ENCODE measurements around the gene NFE2.
"Not testable (repeated sequence)": the region's sequence is repeated elsewhere in the genome, so short reads cannot be mapped to it uniquely, and the experiment has no call there.

NFE2 gene

GRCh38 chr12:54330442-54330841 lies 29.6 kb upstream of the NFE2 start:
- WGBS (ENCODE audit: extremely low coverage, insufficient coverage, low lambda C conversion rate) = no CpG with 5 or more reads among the region's 3 CpGs

GRCh38 chr12:54329759-54330158 lies 28.9 kb upstream of the NFE2 start:
- no peak overlapping the region for H3K23ac ChIP-seq (ENCODE audit: low read length)
- peaks cover 5% of the 10 kb centered on the region for H3K79me2 ChIP-seq (ENCODE audit: control insufficient read depth, insufficient read depth, low read length)
- H2BK5ac ChIP-seq (ENCODE audit: low read length) = no peak overlapping the region
- DNase-seq = no peak
- peaks cover 9% of the 10 kb centered on the region for H3K4me1 ChIP-seq (ENCODE audit: control insufficient read depth, low read depth, low read length)
- H3K4me2 ChIP-seq (ENCODE audit: low read length) = no peak overlapping the region
- H3K27ac ChIP-seq (ENCODE audit: low read depth, low read length) = no peak overlapping the region
- H3K4ac ChIP-seq (ENCODE audit: low read depth, low read length) = no peak overlapping the region
- peak overlapping the region; percentile 22 for H3K9ac ChIP-seq (ENCODE audit: low read length)
- peak overlapping the region; percentile 22 for H3K56ac ChIP-seq (ENCODE audit: low read length)
- H2BK15ac ChIP-seq (replicated peaks; ENCODE audit: low read depth) = no peak overlapping the region
- no peak overlapping the region for H4K8ac ChIP-seq (ENCODE audit: low read depth, low read length)
- H3K79me1 ChIP-seq (ENCODE audit: low read length) = peaks cover 7% of the 10 kb centered on the region
- H2AK5ac ChIP-seq (ENCODE audit: low read length) = no peak overlapping the region
- no peaks in the 10 kb centered on the region for H3K36me3 ChIP-seq (ENCODE audit: control insufficient read depth, insufficient read depth, low read length)
- no CpG with 5 or more reads among the region's 5 CpGs for WGBS (ENCODE audit: extremely low coverage, insufficient coverage, low lambda C conversion rate)
- H4K5ac ChIP-seq (ENCODE audit: low read length) = no peak overlapping the region
- H3K27me3 ChIP-seq (ENCODE audit: insufficient read depth, low read length, poor library complexity) = no peaks in the 10 kb centered on the region
- H3K4me3 ChIP-seq (ENCODE audit: low read length) = no peak overlapping the region
- H3K18ac ChIP-seq (ENCODE audit: low read length) = no peak overlapping the region
- H2BK120ac ChIP-seq (ENCODE audit: low read depth, low read length) = no peak overlapping the region

More at GRCh38 chr12:54330442-54330841, 29.6 kb upstream of the NFE2 start:
- Histone ChIP-seq H3K56ac (ENCODE audit: low read length) (peak overlapping the region; percentile 70), H3K79me2 (ENCODE audit: control insufficient read depth, insufficient read depth, low read length) (peaks cover 2% of the 10 kb centered on the region), H3K9ac (ENCODE audit: low read length) (no peak overlapping the region), H3K18ac (ENCODE audit: low read length) (no peak overlapping the region), H3K27ac (ENCODE audit: low read depth, low read length) (no peak overlapping the region), H3K4me1 (ENCODE audit: control insufficient read depth, low read depth, low read length) (peaks cover 9% of the 10 kb centered on the region), H3K79me1 (ENCODE audit: low read length) (peaks cover 7% of the 10 kb centered on the region), H4K8ac (ENCODE audit: low read depth, low read length) (no peak overlapping the region), H2BK120ac (ENCODE audit: low read depth, low read length) (no peak overlapping the region), H3K27me3 (ENCODE audit: insufficient read depth, low read length, poor library complexity) (no peaks in the 10 kb centered on the region), H3K36me3 (ENCODE audit: control insufficient read depth, insufficient read depth, low read length) (no peaks in the 10 kb centered on the region), H3K4me2 (ENCODE audit: low read length) (no peak overlapping the region), H3K4me3 (ENCODE audit: low read length) (no peak overlapping the region), H3K23ac (ENCODE audit: low read length) (no peak overlapping the region), H2BK15ac (replicated peaks; ENCODE audit: low read depth) (no peak overlapping the region), H2AK5ac (ENCODE audit: low read length) (no peak overlapping the region), H2BK5ac (ENCODE audit: low read length) (no peak overlapping the region), H3K4ac (ENCODE audit: low read depth, low read length) (no peak overlapping the region), H4K5ac (ENCODE audit: low read length) (no peak overlapping the region)
- no peak for DNase-seq

- Histone ChIP-seq H2BK5ac (ENCODE audit: low read length) (no peak overlapping the region), H3K36me3 (ENCODE audit: control insufficient read depth, insufficient read depth, low read length) (no peaks in the 10 kb centered on the region), H3K18ac (ENCODE audit: low read length) (no peak overlapping the region), H2BK15ac (replicated peaks; ENCODE audit: low read depth) (no peak overlapping the region), H3K79me2 (ENCODE audit: control insufficient read depth, insufficient read depth, low read length) (peaks cover 5% of the 10 kb centered on the region), H3K79me1 (ENCODE audit: low read length) (peaks cover 7% of the 10 kb centered on the region), H3K4me3 (ENCODE audit: low read length) (no peak overlapping the region), H3K27ac (ENCODE audit: low read depth, low read length) (no peak overlapping the region), H4K8ac (ENCODE audit: low read depth, low read length) (no peak overlapping the region), H3K9ac (ENCODE audit: low read length) (peak overlapping the region; percentile 3), H4K5ac (ENCODE audit: low read length) (no peak overlapping the region), H3K23ac (ENCODE audit: low read length) (no peak overlapping the region), H2BK120ac (ENCODE audit: low read depth, low read length) (no peak overlapping the region), H3K56ac (ENCODE audit: low read length) (peak overlapping the region; percentile 28), H2AK5ac (ENCODE audit: low read length) (no peak overlapping the region), H3K4me2 (ENCODE audit: low read length) (no peak overlapping the region), H3K4me1 (ENCODE audit: control insufficient read depth, low read depth, low read length) (peaks cover 9% of the 10 kb centered on the region), H3K4ac (ENCODE audit: low read depth, low read length) (no peak overlapping the region), H3K27me3 (ENCODE audit: insufficient read depth, low read length, poor library complexity) (no peaks in the 10 kb centered on the region)
- DNase-seq = no peak
- no CpG with 5 or more reads among the region's 6 CpGs for WGBS (ENCODE audit: extremely low coverage, insufficient coverage, low lambda C conversion rate)
Observed at GRCh38 chr12:54328595-54329337, 28.0 kb upstream of the NFE2 start.

- H2BK15ac ChIP-seq (replicated peaks; ENCODE audit: low read depth); H4K8ac ChIP-seq (ENCODE audit: low read depth, low read length); H3K79me1 ChIP-seq (ENCODE audit: low read length); H3K27ac ChIP-seq (ENCODE audit: low read depth, low read length); H3K79me2 ChIP-seq (ENCODE audit: control insufficient read depth, insufficient read depth, low read length); H3K23ac ChIP-seq (ENCODE audit: low read length); H3K36me3 ChIP-seq (ENCODE audit: control insufficient read depth, insufficient read depth, low read length); H2BK120ac ChIP-seq (ENCODE audit: low read depth, low read length); H3K27me3 ChIP-seq (ENCODE audit: insufficient read depth, low read length, poor library complexity); H2BK5ac ChIP-seq (ENCODE audit: low read length); H3K4me1 ChIP-seq (ENCODE audit: control insufficient read depth, low read depth, low read length); DNase-seq: not testable (repeated sequence)
- Histone ChIP-seq H3K4me2 (ENCODE audit: low read length) (peak overlapping the region; percentile 73), H2AK5ac (ENCODE audit: low read length) (peak overlapping the region; percentile 4), H3K9ac (ENCODE audit: low read length) (peak overlapping the region; percentile 86), H3K56ac (ENCODE audit: low read length) (peak overlapping the region; percentile 90), H3K4me3 (ENCODE audit: low read length) (peak overlapping the region; percentile 83), H3K18ac (ENCODE audit: low read length) (peak overlapping the region; percentile 72), H3K4ac (ENCODE audit: low read depth, low read length) (peak overlapping the region; percentile 93), H4K5ac (ENCODE audit: low read length) (peak overlapping the region; percentile 78)
- no CpG with 5 or more reads among the region's 22 CpGs for WGBS (ENCODE audit: extremely low coverage, insufficient coverage, low lambda C conversion rate)
Observed at GRCh38 chr12:54325442-54326109, 24.8 kb upstream of the NFE2 start.

GRCh38 chr12:54324617-54325441 lies 24.0 kb upstream of the NFE2 start, which contains the start of gene COPZ1:
COPZ1 (plus strand) TSS chr12:54325131; CDS start chr12:54325164, 33 bp downstream.
- Histone ChIP-seq H3K4me3 (ENCODE audit: low read length) (peak within 1 kb of the TSS; percentile 83), H4K8ac (ENCODE audit: low read depth, low read length) (no peak within 1 kb of the TSS), H3K23ac (ENCODE audit: low read length) (no peak within 1 kb of the TSS)

More at GRCh38 chr12:54324617-54325441, 24.0 kb upstream of the NFE2 start, which contains the start of gene COPZ1:
- Histone ChIP-seq H2BK120ac (ENCODE audit: low read depth, low read length) (no peak within 1 kb of the TSS), H4K5ac (ENCODE audit: low read length) (peak within 1 kb of the TSS; percentile 78), H3K79me1 (ENCODE audit: low read length) (no peaks in the 10 kb centered on the region), H3K4me2 (ENCODE audit: low read length) (peak within 1 kb of the TSS; percentile 73), H2BK15ac (replicated peaks; ENCODE audit: low read depth) (no peak within 1 kb of the TSS), H3K79me2 (ENCODE audit: control insufficient read depth, insufficient read depth, low read length) (peaks cover 3% of the 10 kb centered on the region), H3K56ac (ENCODE audit: low read length) (peak within 1 kb of the TSS; percentile 90), H3K36me3 (ENCODE audit: control insufficient read depth, insufficient read depth, low read length) (no peaks in the 10 kb centered on the region), H3K9ac (ENCODE audit: low read length) (peak within 1 kb of the TSS; percentile 86), H3K27ac (ENCODE audit: low read depth, low read length) (no peak within 1 kb of the TSS), H2BK5ac (ENCODE audit: low read length) (peak within 1 kb of the TSS; percentile 56), H2AK5ac (ENCODE audit: low read length) (peak within 1 kb of the TSS; percentile 4), H3K18ac (ENCODE audit: low read length) (peak within 1 kb of the TSS; percentile 72), H3K27me3 (ENCODE audit: insufficient read depth, low read length, poor library complexity) (no peaks in the 10 kb centered on the region), H3K4ac (ENCODE audit: low read depth, low read length) (peak within 1 kb of the TSS; percentile 93), H3K4me1 (ENCODE audit: control insufficient read depth, low read depth, low read length) (peaks cover 2% of the 10 kb centered on the region)
- WGBS (ENCODE audit: extremely low coverage, insufficient coverage, low lambda C conversion rate) = no CpG with 5 or more reads among the region's 34 CpGs
- DNase-seq = peak; percentile 100

Measured in mesendoderm (in vitro differentiated cells).